HG03521 (cell line): ENCODE measurements around the gene TNFRSF1B.

Source experiments
- ATAC-seq: cut with Tn5 transposase; IDR thresholded peaks from one replicate; pipeline ENCODE4 v1.9.1; 2021; ENCODE audit warnings: mild to moderate bottlenecking, moderate library complexity; ENCODE audit not compliant: unreplicated experiment

The TNFRSF1B gene

DNA sequence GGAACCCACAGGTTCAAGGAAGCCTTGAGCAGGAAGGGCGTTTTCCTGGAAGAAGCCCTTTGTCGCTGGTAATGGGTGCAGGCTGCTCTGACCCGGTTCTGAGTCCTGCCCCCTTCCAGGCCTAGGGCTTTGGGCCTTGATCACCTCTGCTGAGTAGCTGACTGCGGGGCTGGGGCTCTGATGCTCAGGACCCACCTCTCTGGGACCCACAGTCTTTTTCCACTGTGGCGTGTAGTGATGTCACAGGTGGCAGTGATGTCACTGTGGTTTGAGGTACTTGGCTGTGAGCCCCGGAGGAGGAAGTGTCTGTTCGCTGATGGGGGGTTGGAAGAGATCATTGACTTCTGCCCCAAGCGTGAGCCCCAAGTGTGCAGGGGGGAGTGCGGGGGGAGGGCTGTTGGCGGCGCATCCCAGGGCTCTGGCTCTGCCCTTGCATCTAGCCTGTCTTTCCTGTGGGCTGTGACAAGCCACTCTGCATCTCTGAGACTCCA lies 6.9 kb downstream of the TNFRSF1B start:
- ATAC-seq, result no peak

DNA sequence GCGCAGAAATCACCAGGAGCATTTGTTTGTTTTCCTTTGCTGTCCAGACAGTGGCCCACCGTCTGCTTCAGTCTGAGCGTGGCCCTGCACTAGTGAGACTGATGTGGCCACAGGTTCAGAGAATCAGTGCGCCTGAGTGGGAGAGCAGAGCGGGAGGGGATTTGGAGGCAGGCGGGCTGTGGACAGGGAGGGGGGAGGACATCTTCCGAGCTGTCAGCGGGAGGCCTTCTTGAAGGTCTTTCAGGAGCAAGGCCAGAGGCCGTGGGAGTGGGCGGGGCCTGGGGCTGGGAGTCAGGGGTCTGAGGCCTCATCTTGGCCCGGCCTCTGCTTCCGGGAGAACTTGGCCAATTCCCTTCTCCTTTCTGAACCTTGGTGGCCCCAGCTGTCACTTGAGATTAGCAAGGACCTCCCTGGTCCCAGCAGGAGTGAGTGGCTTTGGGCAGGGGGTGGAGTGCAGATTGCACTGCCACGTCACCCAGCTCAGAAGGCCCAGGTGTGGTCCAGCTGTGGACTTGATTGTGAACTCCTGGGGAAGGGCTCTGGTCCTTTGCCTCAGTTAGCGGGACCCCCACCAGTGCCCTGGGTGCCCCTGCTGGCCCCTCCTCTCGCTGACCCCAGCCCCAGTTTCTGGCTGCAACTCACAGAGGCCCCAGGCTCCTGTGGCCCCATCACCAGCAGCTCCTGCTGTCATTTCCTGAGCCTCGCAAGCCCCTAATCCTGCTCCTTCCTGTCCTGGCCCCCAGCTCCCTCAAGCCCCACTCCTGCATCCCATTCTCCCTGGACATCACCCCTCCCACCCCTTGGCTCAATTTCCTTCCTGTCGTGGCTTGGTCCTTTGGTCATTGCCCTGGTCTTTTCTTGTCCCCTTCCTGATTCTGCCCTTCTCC lies 8.4 kb downstream of the TNFRSF1B start:
- no peak for ATAC-seq

DNA sequence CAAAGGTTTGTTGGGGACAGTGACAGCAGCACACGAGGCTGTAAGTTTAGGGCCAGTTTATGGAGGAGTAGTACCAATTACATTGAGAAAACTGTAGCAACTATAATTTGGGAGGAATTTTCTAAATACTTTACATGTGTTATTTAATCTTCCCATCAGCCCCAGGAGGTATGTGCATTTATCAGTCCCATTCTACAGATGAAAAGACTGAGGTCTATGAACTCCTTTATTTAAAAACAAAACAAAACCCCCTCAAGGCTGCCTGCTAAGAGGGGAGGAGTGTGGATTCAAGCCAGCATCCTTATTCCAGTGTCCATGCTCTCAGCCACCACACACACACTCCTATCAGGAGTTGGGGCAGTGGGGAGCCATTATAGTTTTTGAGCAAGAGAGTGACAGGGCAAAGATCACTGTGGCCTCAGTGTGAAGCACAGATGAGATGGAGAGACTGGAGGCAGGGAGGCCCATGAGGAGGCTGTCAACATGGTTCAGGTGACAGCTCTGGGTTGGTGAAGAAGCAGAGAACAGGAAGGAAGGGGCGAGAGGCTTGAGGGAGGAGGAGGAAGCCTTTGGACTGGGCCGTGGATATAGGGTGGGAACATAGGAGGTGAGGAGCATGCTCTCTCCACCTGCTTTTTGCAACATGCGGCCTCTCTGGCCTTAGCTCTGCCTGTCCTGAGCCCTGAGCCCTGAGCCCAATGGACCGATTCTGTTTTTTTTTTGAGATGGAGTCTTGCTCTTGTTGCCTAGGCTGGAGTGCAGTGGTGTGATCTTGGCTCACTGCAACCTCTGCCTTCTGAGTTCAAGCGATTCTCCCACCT lies 9.7 kb downstream of the TNFRSF1B start:
- ATAC-seq, result no peak

DNA sequence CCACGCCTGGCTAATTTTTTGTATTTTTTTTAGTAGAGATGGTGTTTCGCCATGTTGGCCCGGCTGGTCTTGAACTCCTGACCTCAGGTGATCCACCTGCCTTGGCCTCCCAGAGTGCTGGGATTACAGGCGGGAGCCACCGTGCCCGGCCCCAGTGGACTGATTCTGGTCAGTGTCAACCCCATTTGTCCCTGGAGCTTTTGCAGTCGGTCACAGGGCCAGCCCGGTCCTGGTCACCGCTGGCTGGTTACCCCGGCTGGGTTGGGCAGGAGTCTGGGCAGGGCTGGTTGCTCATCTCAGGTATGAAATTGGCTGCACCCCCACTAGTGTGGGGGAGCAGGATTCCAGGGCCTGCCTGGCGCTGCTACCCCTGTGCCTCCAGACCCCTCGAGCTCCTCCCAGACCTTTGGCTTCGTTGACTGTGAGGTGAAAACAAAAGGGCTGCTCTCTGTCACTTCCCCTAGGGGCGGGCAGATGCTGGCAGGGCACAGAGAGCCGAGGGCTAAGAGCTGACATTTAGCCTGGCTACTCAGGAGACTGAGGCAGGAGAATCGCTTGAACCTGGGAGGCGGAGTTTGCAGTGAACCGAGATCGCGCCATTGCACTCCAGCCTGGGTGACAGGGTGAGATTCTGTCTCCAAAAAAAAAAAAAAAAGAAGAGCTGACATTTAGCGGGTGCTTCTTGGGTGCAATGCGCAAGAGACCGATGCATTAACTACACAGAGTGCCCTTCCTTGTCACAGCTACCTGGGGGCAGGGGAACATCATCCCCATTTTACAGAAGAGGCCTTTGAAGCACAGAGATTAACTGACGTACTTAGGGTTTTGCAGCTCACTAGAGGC lies 10.6 kb downstream of the TNFRSF1B start:
- ATAC-seq, result no peak

DNA sequence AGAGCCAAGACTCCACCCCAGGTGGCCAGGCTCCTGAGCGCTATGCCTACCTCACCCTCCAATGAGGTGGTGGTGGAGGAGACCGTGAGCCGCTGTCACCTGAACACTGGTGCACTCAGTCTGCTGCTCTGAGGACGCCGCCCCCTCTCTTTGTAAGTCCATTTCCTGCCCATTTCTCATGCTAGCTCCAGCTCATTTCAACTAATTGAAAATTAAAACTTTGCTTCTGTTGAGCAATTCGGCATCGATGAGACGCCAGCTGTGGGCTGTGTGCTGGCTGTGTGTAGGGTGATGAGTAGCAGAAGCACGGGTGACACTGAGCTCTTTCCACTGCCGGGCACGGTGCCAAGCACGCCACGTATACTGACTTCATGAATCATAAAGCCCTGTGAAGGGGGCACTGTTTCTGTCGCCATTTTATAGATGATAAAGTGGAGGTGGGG lies 11.2 kb downstream of the TNFRSF1B start:
- ATAC-seq, result no peak

DNA sequence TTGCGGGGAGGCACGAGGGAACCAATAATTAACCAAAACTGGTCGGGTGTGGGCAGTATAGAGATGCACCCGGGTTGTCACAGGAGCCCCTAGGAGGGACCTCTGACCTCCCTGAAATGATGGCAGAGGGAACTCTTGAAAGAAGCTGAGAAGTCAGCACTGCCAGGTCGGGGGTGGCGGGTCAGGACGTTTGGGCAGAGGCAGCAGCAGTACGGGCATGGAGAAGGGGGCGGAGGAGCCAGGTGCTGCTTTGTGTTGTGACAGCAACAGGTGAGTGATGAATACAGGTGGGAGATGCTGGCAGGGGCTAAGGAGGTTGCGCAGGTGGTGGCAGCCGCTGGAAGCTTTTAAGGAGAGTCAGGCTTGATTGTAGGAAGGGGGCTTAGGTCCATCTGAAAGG lies 11.7 kb downstream of the TNFRSF1B start:
- ATAC-seq, result no peak

DNA sequence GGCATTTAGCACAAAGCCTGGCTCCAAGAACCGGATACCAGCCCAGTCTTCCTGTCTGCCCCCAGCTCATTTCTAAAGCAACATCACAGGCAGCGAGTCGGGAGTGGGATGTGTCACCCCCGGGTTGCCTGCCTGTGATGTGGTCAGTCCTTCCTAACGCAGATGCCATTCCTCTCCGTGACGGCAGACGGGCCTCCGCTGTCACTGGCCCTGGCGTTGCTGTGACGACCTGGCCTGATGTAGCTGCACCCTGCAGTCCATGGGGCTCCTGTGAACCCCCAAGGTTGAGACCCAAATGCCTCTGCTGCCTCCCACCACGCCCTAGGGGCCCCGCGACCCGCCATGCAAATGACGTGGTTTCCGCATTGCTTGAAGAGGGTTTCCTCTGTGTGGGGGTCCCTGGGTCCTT lies 12.3 kb downstream of the TNFRSF1B start:
- ATAC-seq, result no peak

DNA sequence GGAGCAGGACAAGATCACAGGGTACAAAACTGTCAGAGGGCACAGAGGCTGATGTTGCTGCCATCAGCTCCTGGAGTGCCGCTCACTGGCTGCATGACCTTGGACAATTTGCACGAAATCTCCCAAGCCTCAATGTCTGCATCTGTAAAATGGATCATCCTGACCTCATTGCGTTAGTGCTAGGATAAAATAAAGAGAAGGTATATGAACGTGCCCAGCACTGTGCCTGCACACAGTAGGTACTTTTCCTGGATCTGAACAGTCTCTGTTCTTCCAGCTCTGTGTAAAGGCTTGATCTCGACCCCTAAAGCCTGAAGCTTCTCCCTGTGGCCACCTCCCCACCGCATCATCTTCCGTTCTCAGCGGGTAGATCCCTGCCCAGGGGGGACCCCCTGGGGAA lies 12.9 kb downstream of the TNFRSF1B start:
- ATAC-seq, result no peak

DNA sequence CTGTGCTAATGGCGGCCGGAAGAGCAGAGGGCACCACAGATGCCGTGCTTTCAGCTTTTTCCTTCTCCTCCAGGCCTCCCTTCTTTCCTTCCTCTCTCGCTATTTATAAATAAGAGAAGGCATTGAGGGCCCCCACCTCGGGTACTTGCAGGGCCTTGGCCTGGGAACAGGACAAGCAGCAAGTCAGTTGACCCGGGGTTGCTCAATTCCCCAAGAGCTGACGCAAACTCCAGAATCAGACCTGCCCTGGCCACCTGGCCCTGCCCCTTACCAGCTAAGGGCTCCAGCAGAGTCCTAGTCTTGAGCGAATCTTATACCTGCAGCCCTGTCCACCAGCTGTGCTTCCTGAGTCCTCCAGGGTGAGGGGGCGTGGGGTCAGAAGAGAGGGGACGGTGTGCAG lies 13.5 kb downstream of the TNFRSF1B start:
- ATAC-seq, result no peak

DNA sequence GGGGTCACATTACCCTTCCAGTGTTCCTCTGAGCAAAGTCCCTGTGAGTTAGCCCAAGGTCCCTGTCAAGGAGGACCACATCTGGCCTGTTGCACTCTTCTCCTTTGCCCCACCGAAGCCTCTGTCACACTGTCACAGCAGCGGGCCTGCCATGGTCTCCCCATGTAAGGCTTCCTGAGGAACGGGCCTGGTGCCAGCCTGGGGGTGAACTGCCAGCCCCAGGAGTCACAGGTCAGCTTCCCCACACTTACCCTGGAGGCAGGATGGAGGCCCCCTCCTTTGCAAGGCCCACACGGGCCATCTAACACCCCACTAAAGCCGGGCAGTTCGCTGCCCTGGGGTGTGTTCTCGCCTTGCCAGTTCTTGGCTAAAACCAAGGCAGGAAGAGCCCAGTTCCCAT lies 14.1 kb downstream of the TNFRSF1B start:
- ATAC-seq, result no peak

DNA sequence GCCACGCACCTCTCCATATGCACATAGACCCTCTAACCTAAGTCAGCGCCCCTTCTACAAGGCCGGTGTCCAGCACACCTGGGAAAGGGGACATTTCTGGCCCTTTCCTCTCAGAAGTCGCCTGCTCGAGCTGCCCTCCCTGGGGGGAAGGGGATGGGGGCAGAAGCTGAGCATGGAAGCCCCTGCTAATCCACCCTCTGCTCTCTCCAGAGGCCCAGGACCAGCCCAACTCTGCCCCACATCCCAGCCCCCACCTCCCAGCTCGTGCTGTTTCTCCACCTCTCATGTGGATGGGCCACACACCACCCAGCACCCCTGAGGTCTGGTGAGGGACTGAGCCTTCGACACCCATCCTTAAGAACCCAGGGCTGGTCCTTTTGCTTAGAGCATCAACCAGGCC lies 14.8 kb downstream of the TNFRSF1B start:
- ATAC-seq, result no peak

DNA sequence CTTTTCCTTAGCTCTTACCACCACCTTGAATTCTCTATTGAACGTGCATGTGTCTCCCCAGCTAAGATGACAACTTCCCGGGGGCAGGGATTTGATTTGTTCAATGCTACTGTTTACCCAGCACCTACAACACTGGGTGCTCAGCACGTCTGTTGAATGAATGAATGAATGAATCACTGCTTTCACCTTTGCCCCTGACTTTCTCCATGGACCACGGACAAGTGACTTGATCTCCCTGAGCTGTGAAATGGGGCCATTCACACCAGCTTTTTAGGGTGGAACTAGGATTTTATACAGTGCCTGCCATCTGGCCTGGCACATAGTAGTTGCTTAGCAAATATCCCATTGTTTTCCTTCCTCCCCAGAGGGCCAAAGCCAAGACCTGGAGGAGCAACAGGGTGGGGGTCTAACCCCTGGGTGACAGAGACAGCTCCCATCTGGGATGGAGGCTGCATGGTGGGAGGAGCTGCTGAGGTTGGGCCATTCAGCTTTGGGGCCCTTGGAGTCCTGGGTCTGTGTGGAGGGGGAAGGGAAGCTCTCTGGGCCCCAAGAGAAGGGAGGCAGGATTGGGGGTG lies 15.7 kb downstream of the TNFRSF1B start:
- ATAC-seq, result no peak

DNA sequence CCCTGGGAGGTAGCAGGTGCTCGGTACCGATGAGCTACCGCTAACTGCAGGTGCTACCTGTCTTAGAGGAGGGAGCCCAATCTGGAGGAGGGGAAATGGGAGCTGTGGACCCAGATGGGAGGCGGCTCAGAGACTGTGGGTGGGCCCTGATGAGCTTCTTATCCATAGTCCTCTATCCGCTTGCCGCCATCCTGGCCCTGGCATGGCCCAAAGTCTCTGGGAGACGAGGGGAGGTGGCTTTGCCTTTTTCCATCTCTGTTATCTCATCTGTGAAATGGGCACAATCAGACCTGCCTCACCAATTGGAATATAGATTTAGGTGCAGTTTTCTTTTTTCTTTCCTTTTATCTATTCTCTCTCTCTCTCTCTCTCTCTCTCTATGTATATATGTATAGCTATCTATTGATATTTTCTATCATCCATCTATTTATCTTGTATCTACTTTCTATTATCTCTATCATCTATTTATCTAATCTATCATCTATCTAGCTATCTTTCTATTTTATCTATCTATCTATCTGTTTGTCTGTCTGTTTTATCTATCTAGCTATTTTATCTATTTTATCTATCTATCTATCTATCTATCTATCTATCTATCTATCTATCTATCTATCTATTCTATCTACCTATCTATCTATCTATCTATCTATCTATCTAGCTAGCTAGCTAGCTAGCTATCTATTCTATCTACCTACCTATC lies 16.5 kb downstream of the TNFRSF1B start:
- no peak for ATAC-seq

DNA sequence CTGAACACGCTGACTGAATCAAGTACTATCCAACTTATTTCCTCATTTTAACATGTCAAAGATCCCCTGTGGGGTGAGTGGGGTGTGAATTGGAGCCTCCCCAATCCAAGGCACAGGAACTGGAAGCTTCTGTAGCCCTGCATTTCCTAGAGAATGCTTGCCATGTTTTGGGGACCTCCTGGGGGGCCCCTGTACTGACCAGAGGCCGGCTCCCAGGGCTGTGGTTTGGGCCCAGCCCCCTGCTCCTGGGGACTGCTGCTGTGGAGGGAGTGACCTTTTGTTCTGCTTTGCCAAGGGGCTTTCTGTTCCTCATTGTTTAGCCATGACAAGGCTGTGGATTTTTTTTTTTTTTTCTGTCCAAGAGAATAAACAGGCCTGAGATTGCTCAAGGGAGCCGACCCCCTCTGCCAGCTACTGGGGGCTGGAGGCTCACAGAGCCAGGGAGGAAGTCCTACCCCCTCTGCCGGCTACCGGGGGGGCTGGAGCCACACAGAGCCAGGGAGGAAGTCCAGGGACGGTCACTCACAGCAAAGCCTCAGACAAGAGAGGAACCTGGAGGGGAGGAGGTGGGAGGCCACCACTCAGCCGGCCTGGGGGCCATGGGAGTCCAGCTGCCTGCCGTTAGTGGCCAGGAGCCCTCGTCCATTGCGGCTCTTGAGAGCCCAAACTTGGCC lies 17.4 kb downstream of the TNFRSF1B start:
- no peak for ATAC-seq

DNA sequence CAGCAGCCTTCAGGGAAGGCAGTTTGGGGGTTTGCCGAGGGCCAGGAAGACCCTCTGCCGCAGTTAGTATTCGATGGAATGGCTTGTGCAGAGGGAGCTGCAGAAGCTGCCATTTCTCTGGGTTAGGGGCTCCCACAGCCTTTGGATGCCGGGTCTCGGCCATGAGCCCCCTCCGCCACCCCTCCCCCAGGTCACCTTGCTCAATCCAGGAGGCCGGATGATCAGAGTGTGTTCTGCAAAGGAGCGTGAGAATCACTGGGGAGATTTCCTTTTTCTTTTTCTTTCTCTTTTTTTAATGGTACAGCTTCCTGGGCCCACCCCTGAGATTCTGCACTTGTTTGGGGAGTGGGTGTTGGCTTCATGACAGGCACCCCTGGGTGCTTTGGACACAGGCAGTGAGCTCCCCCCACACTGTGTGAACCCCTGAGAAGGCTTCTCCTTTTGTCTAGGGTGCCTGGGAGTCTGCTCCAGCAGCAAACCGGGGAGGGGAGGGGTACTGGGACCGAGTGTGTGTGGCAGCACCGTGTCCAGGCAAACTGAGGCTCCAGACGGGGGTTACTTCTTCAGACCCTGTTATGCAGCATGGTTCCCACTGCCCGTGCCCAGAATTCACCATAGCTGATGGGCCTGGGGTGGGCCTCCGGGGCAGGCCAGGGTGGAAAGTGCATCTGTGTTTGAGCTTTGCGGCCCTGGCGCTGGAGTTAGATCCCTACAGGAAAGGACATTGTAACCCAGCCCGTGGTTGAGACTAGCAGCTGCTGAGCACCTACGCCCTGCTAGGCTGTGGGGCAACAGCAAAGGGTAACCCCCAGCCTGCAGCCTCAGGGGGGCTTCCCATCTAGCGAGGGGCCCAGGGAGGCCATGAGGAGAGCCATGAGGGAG lies 18.5 kb downstream of the TNFRSF1B start:
- ATAC-seq, result no peak

DNA sequence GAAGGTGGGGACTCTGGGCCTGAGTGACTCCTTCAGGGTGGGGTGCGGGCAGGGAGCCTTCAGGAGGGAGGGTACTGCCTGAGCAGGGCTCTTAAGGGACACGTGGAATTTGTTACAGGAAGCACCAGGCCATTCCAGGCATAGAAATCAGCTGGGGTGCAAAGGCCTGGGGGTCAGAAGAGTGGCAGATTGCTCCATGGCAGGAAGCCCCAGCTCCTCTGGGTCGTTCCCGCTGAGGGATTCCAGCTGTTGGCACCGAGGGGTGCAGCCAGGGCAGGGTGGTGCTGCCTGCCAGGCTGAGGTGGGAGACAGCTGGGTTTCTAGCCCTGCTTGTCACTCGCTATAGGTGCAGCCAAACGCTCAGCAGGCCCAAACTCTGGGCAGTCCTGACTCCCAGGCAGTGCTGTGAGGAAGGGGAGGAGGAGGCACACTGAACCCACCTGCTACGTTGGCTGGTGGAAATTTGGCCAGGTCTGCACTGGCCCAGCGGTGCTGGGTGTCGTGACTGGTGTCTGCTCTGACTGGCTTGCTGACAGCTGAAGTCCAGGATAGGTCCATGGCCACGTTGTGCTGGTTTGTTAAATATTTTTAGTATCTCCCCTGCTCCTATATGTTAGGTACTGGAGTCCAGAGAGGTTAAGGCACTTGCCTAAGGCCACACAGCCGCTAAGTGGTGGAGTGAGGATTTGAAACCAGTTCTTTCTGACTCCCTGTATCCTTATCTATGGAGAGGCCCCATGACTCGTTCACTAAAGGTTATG lies 19.3 kb downstream of the TNFRSF1B start:
- no peak for ATAC-seq

DNA sequence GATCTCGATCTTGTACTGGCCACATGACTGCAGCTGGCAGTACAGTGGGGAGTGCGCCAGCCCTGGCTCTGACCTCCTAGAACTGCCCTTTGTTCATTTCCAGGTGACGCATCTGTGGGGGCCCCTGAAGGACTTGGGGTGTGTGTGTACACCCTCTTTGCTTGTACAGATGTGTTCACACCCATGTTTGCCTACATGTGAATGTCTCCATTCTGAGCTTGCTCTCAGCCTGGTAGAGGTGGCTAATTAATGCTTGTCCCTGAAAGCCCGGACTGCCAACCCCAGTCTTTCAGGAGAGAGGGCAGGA lies 19.8 kb downstream of the TNFRSF1B start:
- ATAC-seq, result no peak

DNA sequence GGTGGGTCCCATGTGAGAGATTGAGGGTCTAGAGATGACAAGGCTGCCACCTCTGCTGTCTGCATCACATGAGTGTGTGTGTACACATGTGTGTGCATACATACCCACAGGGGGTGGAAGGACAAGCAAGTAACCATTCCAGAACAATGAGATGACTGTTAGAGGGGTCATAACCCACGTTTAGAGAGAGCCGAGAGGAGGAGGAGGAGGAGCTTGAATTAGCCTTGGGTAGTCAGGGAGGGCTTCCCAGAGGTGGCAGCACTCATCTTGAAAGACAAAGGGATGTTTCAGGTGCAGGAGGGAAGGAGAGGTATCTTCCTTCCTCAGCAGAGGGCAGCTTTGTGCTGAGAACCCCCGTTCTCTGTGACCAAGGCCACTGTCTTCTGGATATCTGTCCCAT lies 21.3 kb downstream of the TNFRSF1B start:
- ATAC-seq, result no peak
